Activated T-helper 17 cell treated with anti-CD3 and anti-CD28 coated beads, Interleukin-2, amount 50 U/mL, for 72 hours (primary cell): ENCODE measurements around the gene KCNH2. TPM values are rescaled to one million over a fixed set of nuclear protein-coding genes. Genes with fewer than 3 reads are reported as not detected.
A peak's percentile ranks its signal among the peaks of the same experiment; 100 is the strongest.

Source experiments
- ATAC-seq: fragments of 150-1000 bp; cut with Tn5 transposase; replicated peaks from 2 replicates; pipeline ENCODE4 v1.10.0; 2021; ENCODE audit warnings: mild to moderate bottlenecking, moderate library complexity
- H3K27ac Mint-ChIP-seq: one replicate; pipeline ENCODE4 v1.8.0; 2022; ENCODE audit warnings: mixed read lengths
- H3K27me3 Mint-ChIP-seq: one replicate; pipeline ENCODE4 v1.8.0; 2022; ENCODE audit warnings: mixed read lengths
- H3K36me3 Mint-ChIP-seq: one replicate; pipeline ENCODE4 v1.8.0; 2022; ENCODE audit warnings: low read depth, mild to moderate bottlenecking, mixed read lengths
- H3K4me1 Mint-ChIP-seq: one replicate; pipeline ENCODE4 v1.8.0; 2022; ENCODE audit warnings: mixed read lengths
- H3K4me3 Mint-ChIP-seq: one replicate; pipeline ENCODE4 v1.8.0; 2022; ENCODE audit warnings: mild to moderate bottlenecking, mixed read lengths
- H3K9me3 Mint-ChIP-seq: one replicate; pipeline ENCODE4 v1.8.0; 2022; ENCODE audit warnings: mixed read lengths
- total RNA-seq, 2 donors: library from RNA; stranded (reverse); gene quantifications; one replicate each; pipeline ENCODE4 v1.2.3, GENCODE V29; 2022

Gene KCNH2
- total RNA-seq, 2 donors from 2014 or later = 0.32 to 0.77 TPM

- no peak overlapping the region for H3K27ac Mint-ChIP-seq
- peaks cover 24% of the 10 kb centered on the region for H3K27me3 Mint-ChIP-seq
- peaks cover 9% of the 10 kb centered on the region for H3K36me3 Mint-ChIP-seq
- H3K4me1 Mint-ChIP-seq = peaks cover 16% of the 10 kb centered on the region
- ATAC-seq = no peak
- H3K9me3 Mint-ChIP-seq = no peaks in the 10 kb centered on the region
- no peak overlapping the region for H3K4me3 Mint-ChIP-seq
Observed at GRCh38 chr7:150958597-150958996, 19.5 kb downstream of the KCNH2 start.

- Mint-ChIP-seq H3K27ac (no peak overlapping the region), H3K4me1 (peaks cover 16% of the 10 kb centered on the region), H3K9me3 (no peaks in the 10 kb centered on the region), H3K4me3 (no peak overlapping the region), H3K36me3 (peaks cover 9% of the 10 kb centered on the region), H3K27me3 (peaks cover 24% of the 10 kb centered on the region)
- ATAC-seq = no peak
Observed at GRCh38 chr7:150958062-150958552, 20.0 kb downstream of the KCNH2 start.

GRCh38 chr7:150957133-150958020, 20.7 kb downstream of the KCNH2 start:
- H3K27me3 Mint-ChIP-seq = peaks cover 24% of the 10 kb centered on the region
- H3K27ac Mint-ChIP-seq = no peak overlapping the region
- H3K9me3 Mint-ChIP-seq = no peaks in the 10 kb centered on the region
- H3K4me1 Mint-ChIP-seq = peaks cover 14% of the 10 kb centered on the region
- peaks cover 9% of the 10 kb centered on the region for H3K36me3 Mint-ChIP-seq
- peak overlapping the region; percentile 37 for H3K4me3 Mint-ChIP-seq
- ATAC-seq = no peak

- Mint-ChIP-seq H3K27me3 (peaks cover 24% of the 10 kb centered on the region), H3K4me3 (no peak overlapping the region), H3K9me3 (no peaks in the 10 kb centered on the region), H3K36me3 (peaks cover 9% of the 10 kb centered on the region), H3K27ac (no peak overlapping the region), H3K4me1 (peaks cover 11% of the 10 kb centered on the region)
- ATAC-seq = no peak
Observed at GRCh38 chr7:150956395-150957132, 21.6 kb downstream of the KCNH2 start.

- no peak for ATAC-seq
- H3K4me1 Mint-ChIP-seq = peaks cover 11% of the 10 kb centered on the region
- H3K27me3 Mint-ChIP-seq = peaks cover 24% of the 10 kb centered on the region
- H3K27ac Mint-ChIP-seq = no peak overlapping the region
- H3K4me3 Mint-ChIP-seq = no peak overlapping the region
- H3K9me3 Mint-ChIP-seq = no peaks in the 10 kb centered on the region
- H3K36me3 Mint-ChIP-seq = peaks cover 9% of the 10 kb centered on the region
Observed at GRCh38 chr7:150955519-150956394, 22.4 kb downstream of the KCNH2 start.

- no peak overlapping the region for H3K27ac Mint-ChIP-seq
Observed at GRCh38 chr7:150954986-150955518, 23.1 kb downstream of the KCNH2 start.

GRCh38 chr7:150954201-150954985, 23.7 kb downstream of the KCNH2 start:
- Mint-ChIP-seq H3K27me3 (peaks cover 19% of the 10 kb centered on the region), H3K4me3 (no peak overlapping the region), H3K4me1 (peaks cover 6% of the 10 kb centered on the region), H3K27ac (no peak overlapping the region), H3K36me3 (peaks cover 9% of the 10 kb centered on the region), H3K9me3 (no peaks in the 10 kb centered on the region)
- no peak for ATAC-seq

More at GRCh38 chr7:150954986-150955518, 23.1 kb downstream of the KCNH2 start:
- Mint-ChIP-seq H3K36me3 (peaks cover 9% of the 10 kb centered on the region), H3K4me3 (no peak overlapping the region), H3K4me1 (peaks cover 11% of the 10 kb centered on the region), H3K9me3 (no peaks in the 10 kb centered on the region), H3K27me3 (peaks cover 24% of the 10 kb centered on the region)
- ATAC-seq = no peak

- Mint-ChIP-seq H3K27me3 (peaks cover 14% of the 10 kb centered on the region), H3K36me3 (peaks cover 9% of the 10 kb centered on the region), H3K9me3 (no peaks in the 10 kb centered on the region), H3K27ac (no peak overlapping the region), H3K4me1 (peaks cover 6% of the 10 kb centered on the region), H3K4me3 (no peak overlapping the region)
- ATAC-seq = no peak
Observed at GRCh38 chr7:150953061-150953997, 24.8 kb downstream of the KCNH2 start.

- Mint-ChIP-seq H3K9me3 (no peaks in the 10 kb centered on the region), H3K4me1 (peaks cover 4% of the 10 kb centered on the region), H3K4me3 (no peak overlapping the region), H3K27me3 (peaks cover 12% of the 10 kb centered on the region), H3K36me3 (peaks cover 8% of the 10 kb centered on the region), H3K27ac (no peak overlapping the region)
- no peak for ATAC-seq
Observed at GRCh38 chr7:150952331-150953050, 25.6 kb downstream of the KCNH2 start.

GRCh38 chr7:150951521-150951920, 26.6 kb downstream of the KCNH2 start:
- H3K27ac Mint-ChIP-seq = no peak overlapping the region
- no peaks in the 10 kb centered on the region for H3K9me3 Mint-ChIP-seq
- ATAC-seq = no peak
- no peak overlapping the region for H3K4me3 Mint-ChIP-seq
- no peaks in the 10 kb centered on the region for H3K36me3 Mint-ChIP-seq
- H3K4me1 Mint-ChIP-seq = no peaks in the 10 kb centered on the region
- H3K27me3 Mint-ChIP-seq = peaks cover 3% of the 10 kb centered on the region

GRCh38 chr7:150951181-150951520, 27.0 kb downstream of the KCNH2 start:
- no peaks in the 10 kb centered on the region for H3K36me3 Mint-ChIP-seq
- H3K27me3 Mint-ChIP-seq = peaks cover 3% of the 10 kb centered on the region
- H3K4me1 Mint-ChIP-seq = no peaks in the 10 kb centered on the region
- no peak for ATAC-seq
- no peak overlapping the region for H3K27ac Mint-ChIP-seq
- H3K4me3 Mint-ChIP-seq = no peak overlapping the region
- no peaks in the 10 kb centered on the region for H3K9me3 Mint-ChIP-seq

- Mint-ChIP-seq H3K36me3 (no peaks in the 10 kb centered on the region), H3K4me3 (no peak overlapping the region), H3K27ac (no peak overlapping the region), H3K4me1 (no peaks in the 10 kb centered on the region), H3K27me3 (no peaks in the 10 kb centered on the region), H3K9me3 (no peaks in the 10 kb centered on the region)
- ATAC-seq = no peak
Observed at GRCh38 chr7:150950496-150951180, 27.5 kb downstream of the KCNH2 start.
